Endothelial cell of umbilical vein (primary cell): ENCODE results near the gene PGAP6.
"Not testable (repeated sequence)": the region's sequence is repeated elsewhere in the genome, so short reads cannot be mapped to it uniquely, and the experiment has no call there.

Source experiments
- CTCF ChIP-seq, 2 donors: IDR thresholded peaks; 1 replicate in 1 of 2; 2 replicates in 1 of 2; pipeline ENCODE4 v1.5.1; 2011; ENCODE audit warnings: low read length in 2 of 2, mild to moderate bottlenecking in 2 of 2, moderate library complexity in 2 of 2, control low read depth in 1 of 2, inconsistent platforms in 1 of 2, low read depth in 1 of 2; ENCODE audit not compliant: insufficient read depth in 1 of 2; ENCODE audit errors: extremely low read depth in 1 of 2
- EZH2 ChIP-seq: IDR thresholded peaks from 2 replicates; pipeline ENCODE4 v1.6.1; 2012; ENCODE audit warnings: borderline replicate concordance, low read depth, mild to moderate bottlenecking, moderate library complexity, low read length, inconsistent platforms; ENCODE audit not compliant: severe bottlenecking
- FOS ChIP-seq: IDR thresholded peaks from 2 replicates; pipeline ENCODE4 v1.6.1; 2011; ENCODE audit warnings: mild to moderate bottlenecking, low read length, moderate library complexity, borderline replicate concordance; ENCODE audit not compliant: insufficient read depth
- GATA2 ChIP-seq: IDR thresholded peaks from 2 replicates; pipeline ENCODE4 v1.7.0; 2011; ENCODE audit warnings: low read depth, mild to moderate bottlenecking, moderate library complexity, mixed read lengths, low read length; ENCODE audit not compliant: insufficient read length, insufficient read depth
- JUN ChIP-seq: IDR thresholded peaks from 2 replicates; pipeline ENCODE4 v1.6.1; 2011; ENCODE audit warnings: borderline replicate concordance, low read depth; ENCODE audit not compliant: insufficient read length, insufficient read depth
- MAX ChIP-seq: IDR thresholded peaks from 2 replicates; pipeline ENCODE4 v1.6.1; 2011; ENCODE audit not compliant: insufficient read depth, insufficient read length
- MYC ChIP-seq: IDR thresholded peaks from one replicate; pipeline ENCODE4 v1.6.1; 2011; ENCODE audit warnings: mild to moderate bottlenecking, low read depth, low read length
- POLR2A ChIP-seq: IDR thresholded peaks from 2 replicates; pipeline ENCODE4 v1.6.1; 2012; ENCODE audit warnings: low read depth, mild to moderate bottlenecking, control low read depth, low read length
- POLR2AphosphoS5 ChIP-seq: IDR thresholded peaks from 2 replicates; pipeline ENCODE4 v1.6.1; 2012; ENCODE audit warnings: low read depth, mild to moderate bottlenecking, control low read depth, low read length, moderate library complexity; ENCODE audit not compliant: insufficient read depth

GRCh38 chr16:331181-331814 lies 50.5 kb downstream of the PGAP6 start:
- not testable (repeated sequence) for TF ChIP-seq CTCF (IDR thresholded peaks at IDR 0.05; ENCODE audit: extremely low read depth in 1 of 2, insufficient read depth in 1 of 2, low read depth in 1 of 2, low read length in 2 of 2); EZH2; POLR2AphosphoS5; MAX; POLR2A; GATA2; JUN; MYC; FOS
